ENCODE data around the gene DYNLT2B. TPM values are rescaled to one million over a fixed set of nuclear protein-coding genes. Genes with fewer than 3 reads are reported as not detected.

The DYNLT2B gene
- total and polyA plus RNA-seq, 9 donors, result 7.7 to 30.2 (median 9.5) TPM

- intact Hi-C loops (cut with DNase I), result no loop called here
- H3K27ac ChIP-seq, result no peak overlapping the region
- no peak overlapping the region for H3K4me3 ChIP-seq
- peaks cover 2% of the 10 kb centered on the region for H3K4me1 ChIP-seq (ENCODE audit: insufficient read depth)
- no peak for DNase-seq
- no peaks in the 10 kb centered on the region for H3K36me3 ChIP-seq
- no peaks in the 10 kb centered on the region for H3K9me3 ChIP-seq
- H3K27me3 ChIP-seq, result no peaks in the 10 kb centered on the region
- 74 to 87% (median 82%) methylated on average over 7 of the region's 7 CpGs for WGBS, 3 donors
- TF ChIP-seq CTCF (IDR thresholded peaks at IDR 0.05) (no peak), POLR2A (IDR thresholded peaks at IDR 0.05) (no peak), EP300 (IDR thresholded peaks at IDR 0.05) (no peak)
Observed at GRCh38 chr3:196357905-196358304, 39.9 kb upstream of the DYNLT2B start.

GRCh38 chr3:196356556-196356955 lies 38.5 kb upstream of the DYNLT2B start:
- no peak for DNase-seq
- 82 to 87% (median 85%) methylated on average over 4 of the region's 4 CpGs for WGBS, 3 donors
- Histone ChIP-seq H3K36me3 (no peaks in the 10 kb centered on the region), H3K27me3 (no peaks in the 10 kb centered on the region), H3K4me1 (ENCODE audit: insufficient read depth) (peaks cover 2% of the 10 kb centered on the region), H3K9me3 (no peaks in the 10 kb centered on the region), H3K27ac (no peak overlapping the region), H3K4me3 (no peak overlapping the region)
- TF ChIP-seq POLR2A (IDR thresholded peaks at IDR 0.05) (no peak), EP300 (IDR thresholded peaks at IDR 0.05) (no peak), CTCF (IDR thresholded peaks at IDR 0.05) (no peak)
- intact Hi-C loops (cut with DNase I), result no loop called here

- Histone ChIP-seq H3K27ac (no peak overlapping the region), H3K9me3 (no peaks in the 10 kb centered on the region), H3K36me3 (no peaks in the 10 kb centered on the region), H3K4me3 (no peak overlapping the region), H3K27me3 (no peaks in the 10 kb centered on the region), H3K4me1 (ENCODE audit: insufficient read depth) (peaks cover 2% of the 10 kb centered on the region)
- no peak for DNase-seq
- TF ChIP-seq POLR2A (IDR thresholded peaks at IDR 0.05) (no peak), CTCF (IDR thresholded peaks at IDR 0.05) (no peak), EP300 (IDR thresholded peaks at IDR 0.05) (no peak)
- WGBS, 3 donors, result 89 to 96% (median 92%) methylated on average over 1 of the region's 1 CpG
- intact Hi-C loops (cut with DNase I), result no loop called here
Observed at GRCh38 chr3:196355668-196356067, 37.6 kb upstream of the DYNLT2B start.

- no peak for DNase-seq
- 84 to 87% (median 87%) methylated on average over 6 of the region's 6 CpGs for WGBS, 3 donors
- Histone ChIP-seq H3K36me3 (no peaks in the 10 kb centered on the region), H3K4me1 (ENCODE audit: insufficient read depth) (no peaks in the 10 kb centered on the region), H3K9me3 (no peaks in the 10 kb centered on the region), H3K27ac (no peak overlapping the region), H3K27me3 (no peaks in the 10 kb centered on the region), H3K4me3 (no peak overlapping the region)
- TF ChIP-seq POLR2A (IDR thresholded peaks at IDR 0.05), result no peak
- TF ChIP-seq EP300 (IDR thresholded peaks at IDR 0.05), result no peak
- TF ChIP-seq CTCF (IDR thresholded peaks at IDR 0.05), result no peak
- intact Hi-C loops (cut with DNase I), result no loop called here
Observed at GRCh38 chr3:196354132-196354531, 36.1 kb upstream of the DYNLT2B start.

GRCh38 chr3:196351541-196351940 lies 33.5 kb upstream of the DYNLT2B start:
- Histone ChIP-seq H3K27ac (no peak overlapping the region), H3K9me3 (no peaks in the 10 kb centered on the region), H3K4me3 (no peak overlapping the region), H3K4me1 (ENCODE audit: insufficient read depth) (no peaks in the 10 kb centered on the region), H3K27me3 (no peaks in the 10 kb centered on the region), H3K36me3 (no peaks in the 10 kb centered on the region)
- no peak for DNase-seq
- no peak for TF ChIP-seq CTCF (IDR thresholded peaks at IDR 0.05)
- no peak for TF ChIP-seq EP300 (IDR thresholded peaks at IDR 0.05)
- no peak for TF ChIP-seq POLR2A (IDR thresholded peaks at IDR 0.05)
- intact Hi-C loops (cut with DNase I), result no loop called here
- WGBS, 3 donors, result 72 to 91% (median 75%) methylated on average over 6 of the region's 6 CpGs
